Measurements from ENCODE around the gene CFHR1.
"Not testable (repeated sequence)": the region's sequence is repeated elsewhere in the genome, so short reads cannot be mapped to it uniquely, and the experiment has no call there.

The CFHR1 gene

DNA sequence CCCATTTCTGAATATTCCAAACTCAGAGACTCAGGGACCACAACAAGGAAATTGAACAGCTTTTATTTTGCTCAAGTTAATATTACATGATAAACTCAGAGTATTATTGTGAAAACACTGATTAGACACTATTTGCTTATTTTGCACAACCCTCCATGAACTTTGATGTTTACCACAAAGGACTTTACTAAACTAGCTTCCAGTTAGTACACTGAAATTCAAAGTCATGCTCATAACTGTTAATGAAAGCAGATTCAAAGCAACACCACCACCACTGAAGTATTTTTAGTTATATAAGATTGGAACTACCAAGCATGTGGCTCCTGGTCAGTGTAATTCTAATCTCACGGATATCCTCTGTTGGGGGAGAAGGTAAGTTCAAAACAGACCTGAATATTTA lies at the start of gene CFHR1:
Gene CFHR1 (plus strand): TSS at position 201 of the 400 bp plus-strand sequence. CDS start 114 bp downstream, at position 315.
- not testable (repeated sequence) for DNase-seq

DNA sequence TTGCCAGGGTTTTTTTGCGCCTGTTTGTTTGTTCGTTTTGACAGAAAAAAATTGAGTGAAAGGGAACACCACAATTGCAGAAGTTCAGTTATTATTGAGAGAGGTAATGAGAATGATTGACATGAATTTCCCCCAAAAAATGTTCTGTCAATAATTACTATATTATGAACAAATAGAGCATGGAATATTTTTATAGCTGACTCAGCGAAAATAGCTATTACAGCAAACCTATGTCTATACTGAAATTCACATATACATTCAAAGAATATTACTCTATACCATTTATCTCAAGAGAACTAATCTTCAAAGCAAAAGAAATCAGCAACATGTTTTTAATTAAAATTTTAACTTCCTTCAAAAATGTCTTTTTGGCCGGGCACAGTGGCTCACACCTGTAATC lies 49.7 kb upstream of the CFHR1 start:
- DNase-seq, result not testable (repeated sequence)

DNA sequence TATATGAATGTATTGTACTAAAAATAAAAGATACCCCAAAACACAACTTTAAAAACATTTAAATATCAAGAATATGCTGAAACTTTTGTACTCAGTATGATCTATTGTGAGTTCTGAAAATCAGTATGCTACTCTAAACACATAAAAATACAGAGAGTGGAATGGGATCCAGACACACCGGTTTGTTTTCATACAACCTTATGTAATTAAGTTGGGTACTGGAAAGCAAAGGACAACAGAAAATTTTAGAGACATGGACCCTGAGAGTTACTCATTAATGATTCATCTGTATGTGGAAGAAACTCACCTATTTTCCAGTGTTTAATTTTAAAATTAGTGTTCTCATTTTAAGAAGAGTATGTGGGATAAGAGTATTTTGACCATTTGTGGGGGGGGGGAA lies 45.8 kb upstream of the CFHR1 start:
- no peak for DNase-seq

DNA sequence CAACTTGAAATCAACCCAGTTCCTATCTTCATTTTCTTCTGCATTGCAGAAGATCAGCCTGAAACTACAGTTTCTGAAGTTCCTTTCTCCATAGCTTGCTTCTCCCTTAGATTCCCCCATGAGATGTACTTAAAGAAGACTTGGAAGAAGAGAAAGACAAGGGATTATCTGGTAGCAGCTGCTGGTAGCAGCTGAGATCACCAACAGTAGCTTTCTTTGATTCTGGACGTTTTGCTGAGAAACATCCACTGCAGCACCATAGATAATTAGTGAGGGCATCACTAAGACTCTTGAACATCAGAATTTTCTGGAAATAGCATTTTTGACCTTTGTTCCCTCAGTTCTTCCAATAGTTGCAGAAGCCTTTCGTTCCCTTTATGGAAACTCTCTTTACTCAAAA lies 45.4 kb upstream of the CFHR1 start:
- DNase-seq, result no peak

DNA sequence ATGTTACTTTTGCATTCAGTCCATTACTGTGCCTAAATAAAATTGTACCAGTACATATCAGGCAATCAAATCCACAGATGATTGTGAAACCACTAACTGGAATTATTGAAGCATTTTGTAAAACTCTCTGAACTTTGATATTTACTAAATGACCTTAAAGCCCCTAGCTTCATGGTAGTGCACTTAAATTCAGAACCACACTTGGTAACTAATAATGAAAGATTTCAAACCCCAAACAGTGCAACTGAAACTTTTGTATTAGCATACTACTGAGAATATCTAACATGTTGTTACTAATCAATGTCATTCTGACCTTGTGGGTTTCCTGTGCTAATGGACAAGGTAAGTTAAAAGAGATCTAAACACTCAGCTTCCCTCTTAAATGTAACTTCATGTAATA lies 44.9 kb upstream of the CFHR1 start, which contains the start of gene CFHR3:
Gene CFHR3 (plus strand): TSS at position 238 of the 400 bp plus-strand sequence. CDS start 47 bp downstream, at position 285.
- no peak for DNase-seq

DNA sequence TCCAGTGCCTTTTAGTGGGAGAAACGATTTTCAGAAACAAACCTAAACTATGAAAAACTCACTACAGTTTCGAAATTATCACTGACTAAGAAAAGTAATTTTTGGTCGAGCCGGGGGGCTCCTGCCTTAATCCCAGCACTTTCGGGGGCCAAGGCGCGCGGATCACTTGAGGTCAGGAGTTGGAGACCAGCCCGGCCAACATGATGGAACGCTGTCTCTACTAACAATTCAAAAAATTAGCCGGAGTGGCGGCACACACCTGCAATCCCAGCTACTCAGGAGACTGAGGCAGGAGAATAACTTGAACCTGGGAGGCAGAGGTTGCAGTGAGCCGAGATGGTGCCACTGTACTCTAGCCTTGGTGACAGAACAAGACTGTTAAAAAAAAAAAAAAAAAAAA lies 41.9 kb upstream of the CFHR1 start:
- no peak for DNase-seq

DNA sequence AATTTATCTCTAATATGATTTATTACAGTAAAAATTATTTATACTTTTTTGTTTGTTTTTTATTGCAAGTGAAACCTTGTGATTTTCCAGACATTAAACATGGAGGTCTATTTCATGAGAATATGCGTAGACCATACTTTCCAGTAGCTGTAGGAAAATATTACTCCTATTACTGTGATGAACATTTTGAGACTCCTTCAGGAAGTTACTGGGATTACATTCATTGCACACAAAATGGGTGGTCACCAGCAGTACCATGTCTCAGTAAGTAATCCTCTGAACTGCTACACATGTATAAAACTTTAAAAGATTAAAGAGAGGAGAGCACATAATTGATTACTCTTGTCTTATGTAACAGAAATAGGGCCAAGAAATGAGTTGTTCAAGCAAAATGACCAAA lies 40.4 kb upstream of the CFHR1 start:
- DNase-seq, result no peak

DNA sequence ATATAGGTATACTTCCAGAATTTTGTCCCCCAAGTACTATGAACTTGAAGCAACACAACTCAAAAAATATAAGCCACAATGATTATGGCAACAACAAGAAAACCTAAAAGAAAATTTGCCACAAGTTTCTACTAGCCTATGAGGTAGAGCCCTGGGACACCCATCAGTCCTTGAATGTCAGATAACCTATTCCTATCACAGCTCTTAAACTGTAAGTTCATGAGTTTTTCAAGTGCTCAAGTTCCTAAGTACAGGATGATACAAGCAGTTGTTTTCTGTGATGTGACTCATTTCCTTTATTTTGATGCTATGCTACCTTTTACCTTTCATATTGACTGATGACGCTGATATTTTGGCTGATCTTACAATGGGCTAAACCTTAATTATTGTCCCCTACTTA lies 28.3 kb upstream of the CFHR1 start:
- DNase-seq, result not testable (repeated sequence)

DNA sequence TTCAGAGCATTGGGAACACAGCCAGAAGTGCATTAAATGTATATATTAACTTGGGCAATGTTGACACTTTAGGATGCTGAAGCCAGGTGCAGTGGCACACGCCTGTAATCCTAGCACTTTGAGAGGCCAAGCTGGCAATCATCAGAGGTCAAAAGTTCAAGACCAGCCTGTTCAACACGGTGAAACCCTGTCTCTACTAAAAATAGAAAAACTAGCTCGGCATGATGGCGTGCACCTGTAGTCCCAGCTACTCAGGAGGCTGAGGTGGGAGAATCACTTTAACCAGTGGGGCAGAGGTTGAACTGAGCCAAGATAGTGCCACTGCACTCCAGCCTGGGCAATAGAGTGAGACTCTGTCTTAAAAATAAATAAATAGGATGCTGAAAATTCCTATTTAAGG lies 25.4 kb upstream of the CFHR1 start:
- DNase-seq, result not testable (repeated sequence)

DNA sequence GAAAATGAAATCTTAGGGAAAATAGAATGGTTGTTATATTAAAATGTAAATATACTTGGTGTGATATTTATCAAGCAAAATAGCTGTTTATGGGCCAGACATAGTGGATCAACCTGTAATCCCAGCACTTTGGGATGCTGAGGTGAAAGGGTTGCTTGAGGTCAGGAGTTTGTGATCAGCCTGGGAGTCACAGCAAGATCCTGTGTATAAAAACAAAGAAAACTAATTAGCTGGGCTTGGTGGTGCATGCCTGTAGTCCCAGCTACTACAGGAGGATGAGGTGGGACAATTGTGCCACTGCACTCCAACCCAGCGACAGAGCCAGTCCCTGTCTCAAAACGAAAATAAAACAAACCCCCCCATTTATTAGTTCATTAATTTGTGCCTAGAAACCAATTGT lies 21.6 kb upstream of the CFHR1 start:
- DNase-seq, result no peak

DNA sequence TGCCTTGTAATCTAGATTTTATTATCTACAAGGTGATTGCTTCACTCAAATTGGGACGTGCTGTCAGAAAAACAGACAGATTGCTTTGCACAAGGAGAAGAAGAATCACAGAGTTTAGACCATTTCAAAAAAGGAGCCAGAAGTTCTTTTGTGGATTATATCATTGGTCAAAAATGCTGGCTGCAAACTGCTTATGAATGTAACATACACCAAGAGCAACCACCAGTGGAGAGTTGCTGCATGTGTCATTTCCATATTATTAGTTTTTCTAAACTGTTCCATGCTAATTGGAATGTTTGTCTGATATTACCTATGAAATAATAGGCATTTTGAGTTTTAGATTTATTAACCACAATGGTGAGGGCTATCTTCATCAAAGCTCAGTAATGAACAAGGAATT lies 17.6 kb upstream of the CFHR1 start:
- DNase-seq, result not testable (repeated sequence)

DNA sequence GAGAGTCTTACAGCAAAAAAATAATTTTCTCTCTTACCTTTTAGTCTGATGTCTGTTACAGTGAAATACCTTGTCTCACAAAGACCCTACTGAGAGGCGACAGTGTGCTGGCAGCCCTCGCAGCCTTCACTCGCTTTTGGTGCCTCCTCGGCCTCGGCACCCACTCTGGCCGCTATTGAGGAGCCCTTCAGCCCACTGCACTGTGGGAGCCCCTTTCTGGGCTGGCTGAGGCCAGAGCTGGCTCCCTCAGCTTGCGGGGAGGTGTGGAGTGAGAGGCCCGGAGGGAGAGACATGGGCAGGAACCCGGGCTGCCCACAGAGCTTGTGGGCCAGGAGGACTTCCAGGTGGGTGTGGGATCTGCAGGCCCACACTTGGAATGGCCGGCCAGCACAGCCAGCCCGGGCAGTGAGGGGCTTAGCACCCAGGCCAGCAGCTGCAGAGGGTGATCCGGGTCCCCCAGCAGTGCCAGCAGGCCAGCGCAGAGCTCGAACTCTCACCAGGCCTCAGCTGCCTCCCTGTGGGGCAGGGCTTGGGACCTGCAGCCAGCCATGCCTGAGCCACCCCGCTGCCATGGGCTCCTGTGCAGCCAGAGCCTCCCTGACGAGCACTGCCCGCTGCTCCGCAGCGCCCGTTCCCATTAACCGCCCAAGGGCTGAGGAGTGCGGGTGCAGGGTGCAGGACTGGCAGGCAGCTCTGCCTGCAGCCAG lies 10.8 kb upstream of the CFHR1 start:
- DNase-seq, result no peak

DNA sequence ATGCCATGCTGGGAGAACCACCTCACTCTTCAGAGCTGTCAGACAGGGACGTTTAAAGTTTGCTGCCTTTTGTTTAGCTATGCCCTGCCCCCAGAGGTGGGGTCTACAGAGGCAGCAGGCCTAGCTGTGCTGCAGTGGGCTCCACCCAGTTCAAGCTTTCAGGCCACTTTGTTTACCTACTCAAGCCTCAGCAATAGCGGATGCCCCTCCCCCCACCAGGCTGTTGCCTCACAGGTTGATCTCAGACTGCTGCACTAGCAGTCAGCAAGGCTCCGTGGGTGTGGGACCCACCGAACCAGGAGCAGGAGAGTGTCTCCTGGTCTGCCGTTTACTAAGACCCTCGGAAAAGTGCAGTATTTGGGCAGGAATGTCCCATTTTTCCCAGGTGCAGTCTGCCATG lies 2.1 kb upstream of the CFHR1 start:
- not testable (repeated sequence) for DNase-seq

DNA sequence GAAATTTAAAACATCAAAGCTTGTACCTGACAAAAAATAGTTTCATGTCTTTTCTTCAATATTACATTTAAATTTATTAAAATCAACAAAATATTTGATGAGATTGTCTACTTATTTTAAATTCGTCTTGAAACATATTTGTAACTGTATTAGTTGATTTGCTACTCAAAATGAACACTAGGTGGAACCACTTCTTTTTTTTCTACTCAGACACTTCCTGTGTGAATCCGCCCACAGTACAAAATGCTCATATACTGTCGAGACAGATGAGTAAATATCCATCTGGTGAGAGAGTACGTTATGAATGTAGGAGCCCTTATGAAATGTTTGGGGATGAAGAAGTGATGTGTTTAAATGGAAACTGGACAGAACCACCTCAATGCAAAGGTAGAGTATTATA lies 8.3 kb downstream of the CFHR1 start:
- DNase-seq, result not testable (repeated sequence)

DNA sequence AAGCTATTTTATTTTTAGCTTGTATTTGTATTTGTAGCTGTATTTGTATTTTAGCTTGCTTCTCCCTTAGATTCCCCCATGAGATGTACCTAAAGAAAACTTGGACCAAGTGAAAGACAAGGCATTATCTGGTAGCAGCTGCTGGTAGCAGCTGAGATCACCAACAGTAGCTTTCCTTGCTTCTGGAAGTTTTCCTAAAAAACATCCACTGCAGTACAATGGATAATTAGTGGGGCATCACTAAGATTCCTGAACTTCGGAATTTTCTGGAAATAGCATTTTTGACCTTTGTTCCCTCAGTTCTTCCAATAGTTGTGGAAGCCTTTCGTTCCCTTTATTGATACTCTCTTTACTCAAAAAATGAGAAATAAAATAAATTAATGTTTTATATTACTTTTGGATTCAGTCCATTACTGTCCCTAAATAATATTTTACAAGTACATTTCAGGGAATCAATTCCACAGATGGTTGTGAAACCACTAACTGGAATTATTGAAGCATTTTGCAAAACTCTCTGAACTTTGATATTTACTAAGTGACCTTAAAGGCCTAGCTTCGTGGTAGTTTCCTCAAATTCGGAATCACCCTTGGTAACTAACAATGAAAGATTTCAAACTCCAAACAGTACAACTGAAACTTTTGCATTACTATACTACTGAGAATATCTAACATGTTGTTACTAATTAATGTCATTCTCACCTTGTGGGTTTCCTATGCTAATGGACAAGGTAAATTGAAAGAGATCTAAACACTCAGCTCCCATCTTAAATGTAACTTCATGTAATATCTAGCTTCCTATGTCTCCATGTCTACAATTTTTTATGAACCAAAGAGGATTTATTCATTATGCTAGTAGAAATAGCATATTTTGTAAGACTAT lies 30.3 kb downstream of the CFHR1 start:
- DNase-seq, result not testable (repeated sequence)

DNA sequence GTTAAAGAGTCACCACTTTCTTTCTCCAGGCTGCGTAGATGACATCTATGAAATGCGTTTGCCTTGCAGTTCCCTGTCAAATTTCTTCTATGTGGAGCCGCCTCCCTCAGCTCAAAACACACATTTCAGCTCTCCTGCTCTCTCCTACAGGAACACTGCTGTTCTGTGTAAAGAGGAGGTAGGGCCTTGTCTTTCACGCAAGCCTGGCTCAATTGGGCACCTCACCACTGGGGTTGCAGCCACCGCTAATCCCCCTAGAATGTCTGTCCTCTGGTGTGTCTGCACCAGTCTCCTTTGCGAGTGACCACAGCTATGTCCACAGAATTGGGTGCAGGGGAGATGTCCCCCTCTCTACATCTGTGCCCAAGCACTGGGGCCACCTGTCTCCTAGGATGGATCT lies 36.5 kb downstream of the CFHR1 start:
- DNase-seq, result no peak

DNA sequence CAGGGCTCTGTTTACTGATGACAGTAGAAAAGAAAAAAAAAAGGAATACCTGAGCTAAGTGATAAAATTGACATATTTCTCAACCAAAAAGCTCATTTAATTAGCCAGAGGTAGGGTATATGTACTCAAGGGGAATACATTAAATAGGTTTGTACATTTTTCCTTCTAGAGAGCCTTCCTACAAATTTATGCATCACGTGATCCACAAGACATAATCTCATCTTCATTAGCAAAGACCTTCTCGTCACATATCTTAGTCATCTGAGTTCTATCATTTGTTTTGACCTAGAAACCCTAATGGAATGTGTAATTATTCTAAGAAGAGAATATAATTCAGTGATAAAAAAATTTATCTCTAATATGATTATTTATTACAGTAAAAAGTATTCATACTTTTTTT lies 37.7 kb downstream of the CFHR1 start:
- DNase-seq, result no peak

DNA sequence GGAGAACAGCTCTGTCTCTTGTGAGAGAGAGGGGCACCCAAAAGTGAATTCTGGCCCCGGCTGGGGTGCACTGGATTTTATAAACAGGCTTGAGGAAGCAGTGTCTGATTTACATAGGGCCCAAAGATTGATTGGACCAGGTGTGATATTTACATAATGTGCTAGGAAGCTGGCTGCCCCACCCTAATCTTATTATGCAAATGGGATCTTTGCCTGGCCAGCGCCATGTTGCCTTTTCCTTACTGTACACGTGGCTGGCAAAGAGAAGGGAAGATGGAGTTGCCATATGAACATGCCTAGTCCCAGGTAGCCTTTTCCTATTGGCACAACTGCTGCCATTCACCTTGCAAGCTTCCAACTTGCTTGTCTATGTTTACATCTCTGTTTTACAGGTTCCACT lies 39.3 kb downstream of the CFHR1 start:
- DNase-seq, result no peak

DNA sequence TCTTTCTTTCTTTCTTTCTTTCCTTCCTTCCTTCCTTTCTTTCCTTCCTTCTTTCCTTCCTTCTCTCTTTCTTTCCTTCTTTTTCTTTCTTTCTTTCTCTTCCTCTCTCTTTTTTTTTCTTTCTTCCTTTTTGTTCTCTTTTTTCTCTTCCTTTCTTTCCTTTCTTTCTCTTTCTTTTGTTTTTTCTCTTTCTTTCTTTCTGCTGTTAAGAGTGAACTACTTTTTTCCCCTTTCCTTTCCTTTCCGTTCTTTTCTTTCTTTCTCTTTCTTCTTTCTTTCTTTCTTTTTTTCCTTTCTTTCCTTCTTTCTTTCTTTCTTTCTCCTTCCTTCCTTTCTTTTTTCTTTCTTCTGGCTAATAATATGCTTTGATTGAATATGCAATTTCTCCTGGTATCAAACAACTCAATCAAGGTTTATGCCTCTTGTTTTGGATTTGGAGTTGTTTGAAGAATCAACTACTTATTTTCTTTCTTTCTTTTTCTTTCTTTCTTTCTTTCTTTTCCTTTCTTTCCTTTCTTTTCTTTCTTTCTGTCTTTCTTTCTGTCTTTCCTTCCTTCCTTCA lies 40.9 kb downstream of the CFHR1 start:
- no peak for DNase-seq

DNA sequence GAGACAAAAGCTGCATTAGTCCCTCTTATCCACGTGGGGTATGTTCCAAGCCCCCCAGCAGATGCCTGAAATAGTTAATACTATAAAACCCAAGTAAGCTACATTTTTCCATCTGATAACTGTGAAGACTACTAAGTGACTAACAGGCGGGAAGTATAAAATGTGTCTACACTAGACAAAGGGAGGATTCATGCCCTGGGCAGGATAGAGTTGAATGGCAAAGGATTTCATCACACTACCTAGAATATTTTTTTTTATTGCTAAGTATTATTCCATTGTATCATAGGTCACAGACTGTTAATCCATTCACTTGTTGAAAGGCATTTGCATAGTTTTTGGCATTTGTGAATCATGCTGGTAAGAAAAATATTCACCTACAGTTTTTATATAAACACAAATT lies 41.9 kb downstream of the CFHR1 start:
- DNase-seq, result no peak

DNA sequence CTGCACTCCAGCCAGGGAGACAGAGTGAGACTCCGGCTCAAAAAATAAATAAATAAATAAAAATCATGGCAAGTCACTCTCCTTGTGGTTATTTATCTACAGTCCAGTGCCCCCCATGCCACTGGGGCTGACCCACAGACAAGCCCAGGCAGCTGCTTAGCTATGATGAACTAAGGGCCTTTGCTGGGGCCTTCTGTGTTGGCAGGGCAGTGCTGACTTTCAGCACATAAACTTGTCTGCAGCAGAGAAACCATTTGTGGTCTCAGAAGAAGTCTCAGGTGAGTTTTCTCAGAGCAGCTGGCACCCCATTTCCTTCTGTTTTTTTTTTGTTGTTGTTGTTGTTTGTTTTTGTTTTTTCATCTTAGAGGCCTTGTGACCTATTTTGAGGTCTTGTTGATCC lies 47.4 kb downstream of the CFHR1 start:
- no peak for DNase-seq

DNA sequence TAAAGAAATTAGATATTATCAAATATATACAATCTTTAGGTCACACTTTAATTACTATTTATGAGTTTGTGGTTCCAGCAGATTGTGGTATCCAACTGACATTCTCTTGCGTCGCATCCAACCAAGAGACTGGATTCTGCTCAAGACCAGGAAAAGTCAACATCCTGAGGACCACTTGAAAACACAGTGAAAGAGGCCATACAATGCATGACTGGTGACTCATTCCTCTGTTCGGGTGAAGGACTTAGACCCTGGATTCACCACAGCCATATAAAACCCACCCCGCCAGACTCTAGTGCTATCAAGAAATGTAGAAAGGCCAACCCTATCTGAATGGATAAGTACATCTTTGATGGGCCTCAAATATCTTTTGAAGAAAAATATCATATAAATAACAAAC lies 53.9 kb downstream of the CFHR1 start:
- DNase-seq, result no peak

DNA sequence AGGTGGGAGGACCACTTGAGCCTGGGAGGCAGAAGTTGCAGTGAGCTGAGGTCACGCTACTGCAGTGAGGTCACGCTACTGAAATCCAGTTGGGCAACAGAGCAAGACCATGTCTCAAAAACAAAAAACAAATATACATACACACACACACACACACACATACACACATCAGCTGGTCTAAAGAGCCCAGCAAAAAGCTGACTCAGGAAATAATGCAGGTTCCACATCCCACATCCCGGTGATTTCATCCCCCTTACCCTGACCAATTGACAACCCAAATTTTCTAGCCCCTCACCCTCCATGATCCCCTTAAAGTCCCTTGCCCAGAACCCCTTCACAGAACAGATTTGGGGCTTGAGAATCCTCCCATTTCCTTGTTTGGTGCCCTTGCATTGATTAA lies 56.4 kb downstream of the CFHR1 start:
- no peak for DNase-seq

DNA sequence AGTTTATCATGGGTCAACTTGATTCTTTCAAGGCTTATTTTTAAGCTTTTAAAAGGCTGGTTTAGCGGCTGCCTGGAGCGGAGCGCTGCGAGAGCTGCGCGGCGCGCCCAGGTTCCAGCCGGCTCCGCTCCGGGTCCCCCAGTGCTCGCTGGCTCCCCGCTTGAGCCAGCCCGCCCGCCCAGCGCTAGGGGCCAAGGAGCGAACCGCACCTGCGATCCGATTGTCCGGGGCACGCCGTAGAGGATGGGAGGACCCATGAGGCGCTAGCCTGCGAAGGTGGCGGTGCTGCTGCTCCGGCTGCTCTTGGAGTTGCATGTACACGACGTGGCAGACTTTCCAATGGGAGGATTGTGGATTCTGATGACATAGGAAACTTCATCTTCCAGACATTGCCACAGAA lies 58.4 kb downstream of the CFHR1 start:
- DNase-seq, result no peak

Data from CD4-positive, alpha-beta T cell treated with Interleukin-12 subunit alpha and Interleukin-12 subunit beta, for 1 hour (primary cell).